Measurements from ENCODE around the gene TCIRG1. TPM values are rescaled to one million over a fixed set of nuclear protein-coding genes. Genes with fewer than 3 reads are reported as not detected.

Gene TCIRG1
- total RNA-seq, 2 experiments from 2014 or later = 199 to 201 TPM

DNA sequence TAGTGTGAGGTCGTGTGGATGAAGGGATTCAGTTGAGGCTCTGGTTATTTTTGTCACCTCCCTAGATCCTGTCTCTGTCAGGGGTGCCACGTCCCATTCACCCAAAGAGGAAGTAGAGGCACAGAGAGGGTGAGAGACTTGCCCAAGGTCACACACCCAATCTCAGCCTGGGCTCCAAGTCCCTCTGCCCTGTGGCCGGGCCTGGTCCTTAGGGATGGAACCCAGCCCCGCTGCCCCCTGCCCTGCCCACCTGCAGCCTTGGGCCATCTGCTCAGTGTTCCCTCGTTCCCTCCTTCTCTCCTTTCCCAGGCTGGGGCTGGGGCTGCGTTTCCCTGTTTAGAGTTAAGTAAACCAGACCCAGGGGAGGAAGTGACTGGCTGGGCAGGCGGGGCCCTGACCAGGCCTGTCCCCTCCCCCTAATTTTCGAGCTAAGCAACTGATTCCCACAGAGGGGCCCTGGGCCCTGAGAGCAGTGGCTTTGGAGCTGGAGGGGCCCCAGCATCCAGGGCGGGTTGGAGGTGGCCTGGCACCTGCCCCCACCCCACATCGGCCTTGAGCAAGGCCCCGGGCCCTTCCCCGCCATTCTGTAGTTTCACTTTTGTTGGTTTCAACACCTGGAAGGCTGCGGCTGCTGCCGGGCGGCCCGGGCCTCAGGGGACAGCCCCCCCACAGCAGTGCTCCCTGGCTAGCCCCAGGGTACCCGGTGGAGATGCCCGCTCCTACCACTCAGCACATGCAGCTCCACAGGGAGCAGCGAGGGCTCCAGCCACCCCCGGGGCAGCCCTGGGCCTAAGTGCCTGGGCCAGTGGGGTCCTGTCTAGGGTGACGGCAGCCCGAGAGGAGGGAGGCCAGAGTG, 1.5 kb downstream of the TCIRG1 start:
- BruUV-seq (replicated peaks) = no TSS peak
- H2AFZ ChIP-seq (ENCODE audit: low read length) = peak overlapping the region; percentile 39
- DNase-seq (ENCODE audit: low spot score) = peak; percentile 84
- H3K36me3 ChIP-seq (ENCODE audit: insufficient read depth, low read length) = peaks cover 44% of the 10 kb centered on the region
- TF ChIP-seq EZH2phosphoT487 (IDR thresholded peaks at IDR 0.05; ENCODE audit: borderline replicate concordance, low read depth, low read length) = no peak
- TF ChIP-seq, protein P1, sequence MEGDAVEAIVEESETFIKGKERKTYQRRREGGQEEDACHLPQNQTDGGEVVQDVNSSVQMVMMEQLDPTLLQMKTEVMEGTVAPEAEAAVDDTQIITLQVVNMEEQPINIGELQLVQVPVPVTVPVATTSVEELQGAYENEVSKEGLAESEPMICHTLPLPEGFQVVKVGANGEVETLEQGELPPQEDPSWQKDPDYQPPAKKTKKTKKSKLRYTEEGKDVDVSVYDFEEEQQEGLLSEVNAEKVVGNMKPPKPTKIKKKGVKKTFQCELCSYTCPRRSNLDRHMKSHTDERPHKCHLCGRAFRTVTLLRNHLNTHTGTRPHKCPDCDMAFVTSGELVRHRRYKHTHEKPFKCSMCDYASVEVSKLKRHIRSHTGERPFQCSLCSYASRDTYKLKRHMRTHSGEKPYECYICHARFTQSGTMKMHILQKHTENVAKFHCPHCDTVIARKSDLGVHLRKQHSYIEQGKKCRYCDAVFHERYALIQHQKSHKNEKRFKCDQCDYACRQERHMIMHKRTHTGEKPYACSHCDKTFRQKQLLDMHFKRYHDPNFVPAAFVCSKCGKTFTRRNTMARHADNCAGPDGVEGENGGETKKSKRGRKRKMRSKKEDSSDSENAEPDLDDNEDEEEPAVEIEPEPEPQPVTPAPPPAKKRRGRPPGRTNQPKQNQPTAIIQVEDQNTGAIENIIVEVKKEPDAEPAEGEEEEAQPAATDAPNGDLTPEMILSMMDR (conservative IDR thresholded peaks at IDR 0.05; ENCODE audit: low read length) = no peak
- H3K79me2 ChIP-seq (ENCODE audit: insufficient read depth, low read depth, low read length) = peaks cover 21% of the 10 kb centered on the region; the same call in 1 of the 2 replicates
- H3K4me2 ChIP-seq (ENCODE audit: low read length) = peak overlapping the region; percentile 97
- H4K20me1 ChIP-seq (ENCODE audit: insufficient read depth, low read length) = no peaks in the 10 kb centered on the region
- H3K9me3 ChIP-seq (ENCODE audit: low read length) = no peaks in the 10 kb centered on the region
- H3K9me2 ChIP-seq (ENCODE audit: insufficient read depth, low read length) = no peaks in the 10 kb centered on the region
- H3K27ac ChIP-seq (ENCODE audit: low read depth, low read length, poor library complexity, severe bottlenecking) = peak overlapping the region; percentile 79
- intact Hi-C loops (cut with micrococcal nuclease; ENCODE audit: unreplicated experiment) = loop anchor here (1.0 to 2.0 kb wide), 2 partner anchors 31 to 38 kb away; no protein-coding TSS in a partner anchor
- H3K4me1 ChIP-seq (ENCODE audit: insufficient read depth, low read length, poor library complexity, severe bottlenecking) = peaks cover 30% of the 10 kb centered on the region
- ChIA-PET CTCF (ENCODE audit: unreplicated experiment) (no interaction called here), POLR2A (interaction anchor here (1.1 to 1.5 kb wide), 3 partner anchors 8 to 78 kb away, joined by 3 to 5 read pairs (median 3); partner anchors contain the start of gene NDUFS8)
- H3K4me3 ChIP-seq (ENCODE audit: low read depth, low read length, poor library complexity, severe bottlenecking) = peak overlapping the region; percentile 79

DNA sequence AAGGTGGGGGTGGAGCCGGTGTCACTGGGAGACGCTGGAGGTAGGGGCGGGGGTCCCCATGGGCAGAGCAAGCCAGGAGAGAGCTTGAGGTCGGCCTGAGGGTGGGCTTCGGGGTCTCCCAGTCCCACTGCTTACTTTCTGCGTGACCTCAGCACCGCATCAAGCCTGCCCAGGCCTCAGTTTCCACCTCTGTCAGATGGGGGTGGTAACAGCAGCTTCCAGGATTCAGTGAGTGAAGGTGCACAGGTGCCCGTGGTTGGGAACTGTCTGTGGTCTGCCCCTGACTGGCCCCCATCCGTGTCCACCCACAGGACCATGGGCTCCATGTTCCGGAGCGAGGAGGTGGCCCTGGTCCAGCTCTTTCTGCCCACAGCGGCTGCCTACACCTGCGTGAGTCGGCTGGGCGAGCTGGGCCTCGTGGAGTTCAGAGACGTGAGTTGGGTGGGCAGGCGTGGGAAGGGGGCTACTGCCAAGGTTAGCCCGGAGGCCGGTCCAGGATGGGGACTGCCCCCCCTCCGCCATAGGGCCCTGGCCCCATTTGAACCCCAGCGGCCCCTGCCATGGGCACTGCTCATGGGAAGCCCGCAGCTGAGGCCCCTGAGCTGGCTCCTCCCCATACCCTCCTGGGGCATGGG, 2.2 kb downstream of the TCIRG1 start:
- peaks cover 30% of the 10 kb centered on the region for H3K4me1 ChIP-seq (ENCODE audit: insufficient read depth, low read length, poor library complexity, severe bottlenecking)
- intact Hi-C loops (cut with micrococcal nuclease; ENCODE audit: unreplicated experiment) = loop anchor here (1.0 to 2.0 kb wide), 2 partner anchors 32 to 38 kb away; no protein-coding TSS in a partner anchor
- H3K9me2 ChIP-seq (ENCODE audit: insufficient read depth, low read length) = no peaks in the 10 kb centered on the region
- H4K20me1 ChIP-seq (ENCODE audit: insufficient read depth, low read length) = no peaks in the 10 kb centered on the region
- peaks cover 50% of the 10 kb centered on the region for H3K36me3 ChIP-seq (ENCODE audit: insufficient read depth, low read length)
- H3K4me2 ChIP-seq (ENCODE audit: low read length) = peak overlapping the region; percentile 97
- no peaks in the 10 kb centered on the region for H3K9me3 ChIP-seq (ENCODE audit: low read length)
- TF ChIP-seq, protein P1 (conservative IDR thresholded peaks at IDR 0.05; ENCODE audit: low read length) = no peak
- TF ChIP-seq EZH2phosphoT487 (IDR thresholded peaks at IDR 0.05; ENCODE audit: borderline replicate concordance, low read depth, low read length) = no peak
- peak overlapping the region; percentile 79 for H3K27ac ChIP-seq (ENCODE audit: low read depth, low read length, poor library complexity, severe bottlenecking)
- POLR2A ChIA-PET = interaction anchor here (1.1 to 1.5 kb wide), 3 partner anchors 9 to 77 kb away, joined by 3 to 5 read pairs (median 3); partner anchors contain the start of gene NDUFS8
- H3K4me3 ChIP-seq (ENCODE audit: low read depth, low read length, poor library complexity, severe bottlenecking) = peak overlapping the region; percentile 79
- DNase-seq (ENCODE audit: low spot score) = no peak
- peak overlapping the region; percentile 39; the same call in 1 of the 2 replicates for H2AFZ ChIP-seq (ENCODE audit: low read length)
- H3K79me2 ChIP-seq (ENCODE audit: insufficient read depth, low read depth, low read length) = peaks cover 21% of the 10 kb centered on the region; the same call in 1 of the 2 replicates
- CTCF ChIA-PET (ENCODE audit: unreplicated experiment) = no interaction called here
- BruUV-seq (replicated peaks) = no TSS peak

All from OCI-LY7 (cell line).